ENCODE results near the gene CTAG2. TPM values are rescaled to one million over a fixed set of nuclear protein-coding genes. Genes with fewer than 3 reads are reported as not detected.

The CTAG2 gene
- total RNA-seq, 1 experiment from 2014 or later: not detected

DNA sequence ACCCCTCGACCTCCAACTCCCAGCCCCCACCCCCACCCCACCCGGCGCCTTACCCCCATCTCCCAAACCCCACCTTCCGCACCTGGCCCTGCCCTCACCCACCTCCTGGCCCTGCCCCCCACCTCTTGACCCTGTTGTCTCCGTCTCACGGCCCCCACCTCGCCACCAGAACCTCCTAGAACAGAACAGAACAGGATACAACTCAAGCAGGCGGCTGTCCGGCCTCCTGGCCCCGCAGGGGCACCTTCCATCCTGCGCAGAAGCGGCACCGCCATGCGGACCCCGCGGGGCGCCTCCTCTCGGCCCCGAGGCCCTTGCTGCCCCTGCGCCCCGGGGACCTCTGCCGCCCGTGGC is 354 bp downstream of the CTAG2 start:
- Histone ChIP-seq H3K36me3 (ENCODE audit: control insufficient read depth in 1 of 2, insufficient read depth in 2 of 2, low read length in 2 of 2) (no peaks in the 10 kb centered on the region), H3K4me3 (replicated peaks in 1 of 2; ENCODE audit: low read depth in 1 of 2, low read length in 2 of 2) (no peak overlapping the region), H4K20me1 (ENCODE audit: insufficient read depth) (no peaks in the 10 kb centered on the region), H3K9me3 (ENCODE audit: control insufficient read depth in 1 of 2, insufficient read depth in 1 of 2, low read depth in 1 of 2, low read length in 2 of 2) (no peaks in the 10 kb centered on the region), H3K27ac (ENCODE audit: low read depth, low read length) (no peak overlapping the region), H2AFZ (ENCODE audit: low read depth, low read length, poor library complexity, severe bottlenecking) (no peak overlapping the region), H3K4me2 (ENCODE audit: low read length) (no peak overlapping the region), H3K27me3 (ENCODE audit: insufficient read depth, low read length) (no peaks in the 10 kb centered on the region), H3K79me2 (ENCODE audit: insufficient read depth, low read length) (no peaks in the 10 kb centered on the region), H3K9ac (ENCODE audit: low read length) (no peak overlapping the region), H3K9me2 (ENCODE audit: insufficient read depth) (no peaks in the 10 kb centered on the region), H3K4me1 (ENCODE audit: control insufficient read depth in 1 of 2, insufficient read depth in 2 of 2, low read length in 2 of 2) (no peaks in the 10 kb centered on the region)
- intact Hi-C loops (cut with micrococcal nuclease): no loop called here
- ChIA-PET CTCF (no interaction called here), POLR2A (no interaction called here), RAD21 (ENCODE audit: low non-redundant PET in 1 of 2, low total read pairs in 2 of 2, uncharacterized antibody in 2 of 2, unreplicated experiment in 2 of 2) (no interaction called here)
- no peak for TF ChIP-seq EGR1 (IDR thresholded peaks at IDR 0.05; ENCODE audit: low read depth)
- no peak for TF ChIP-seq SP1 (IDR thresholded peaks at IDR 0.05; ENCODE audit: low read depth)
- TF ChIP-seq CEBPB (IDR thresholded peaks at IDR 0.05; ENCODE audit: low read depth): no peak
- no peak for TF ChIP-seq SIN3A (IDR thresholded peaks at IDR 0.05; ENCODE audit: low read depth)
- no peak for TF ChIP-seq ZFX (IDR thresholded peaks at IDR 0.05)
- TF ChIP-seq YY1 (IDR thresholded peaks at IDR 0.05; ENCODE audit: extremely low read depth, insufficient replicate concordance, low read depth, low read length): no peak
- no peak for TF ChIP-seq CBX3 (IDR thresholded peaks at IDR 0.05; ENCODE audit: low read depth)
- TF ChIP-seq ATF3 (IDR thresholded peaks at IDR 0.05): no peak
- no peak for TF ChIP-seq MAX (IDR thresholded peaks at IDR 0.05)
- TF ChIP-seq SRF (IDR thresholded peaks at IDR 0.05; ENCODE audit: low read depth): no peak
- no peak for TF ChIP-seq ELF1 (IDR thresholded peaks at IDR 0.05; ENCODE audit: borderline replicate concordance, low read depth)
- TF ChIP-seq EZH2 (IDR thresholded peaks at IDR 0.05): no peak
- no peak for TF ChIP-seq JUND (IDR thresholded peaks at IDR 0.05)
- TF ChIP-seq RAD21 (IDR thresholded peaks at IDR 0.05; ENCODE audit: low read depth): no peak
- TF ChIP-seq FOSL1 (IDR thresholded peaks at IDR 0.05; ENCODE audit: low read depth): no peak
- TF ChIP-seq POLR2A (IDR thresholded peaks at IDR 0.05; ENCODE audit: borderline replicate concordance, extremely low read depth, insufficient read depth, insufficient read length): no peak
- TF ChIP-seq CTCF (IDR thresholded peaks at IDR 0.05 in 2 of 3, conservative IDR thresholded peaks at IDR 0.05 in 1 of 3; ENCODE audit: borderline replicate concordance in 1 of 3, insufficient read depth in 1 of 3, low read depth in 2 of 3, low read length in 2 of 3): no peak
- DNase-seq (ENCODE audit: low read depth, low spot score) (no peak), ATAC-seq (no peak)
- BruUV-seq (replicated peaks): no TSS peak

Data from HCT116 (cell line).